Activated effector memory CD4-positive, alpha-beta T cell treated with Interleukin-2 at 50 U/mL for 16 hours (primary cell): ENCODE data around the gene TRPM2.

ENCODE experiments used
- DNase-seq: peaks from one replicate; pipeline ENCODE4 v3.0.0-alpha.2; 2020

TRPM2 gene

GRCh38 chr21:44471341-44471740, 117.9 kb downstream of the TRPM2 start:
- DNase-seq: no peak

GRCh38 chr21:44471996-44472395, 118.6 kb downstream of the TRPM2 start:
- no peak for DNase-seq

DNA sequence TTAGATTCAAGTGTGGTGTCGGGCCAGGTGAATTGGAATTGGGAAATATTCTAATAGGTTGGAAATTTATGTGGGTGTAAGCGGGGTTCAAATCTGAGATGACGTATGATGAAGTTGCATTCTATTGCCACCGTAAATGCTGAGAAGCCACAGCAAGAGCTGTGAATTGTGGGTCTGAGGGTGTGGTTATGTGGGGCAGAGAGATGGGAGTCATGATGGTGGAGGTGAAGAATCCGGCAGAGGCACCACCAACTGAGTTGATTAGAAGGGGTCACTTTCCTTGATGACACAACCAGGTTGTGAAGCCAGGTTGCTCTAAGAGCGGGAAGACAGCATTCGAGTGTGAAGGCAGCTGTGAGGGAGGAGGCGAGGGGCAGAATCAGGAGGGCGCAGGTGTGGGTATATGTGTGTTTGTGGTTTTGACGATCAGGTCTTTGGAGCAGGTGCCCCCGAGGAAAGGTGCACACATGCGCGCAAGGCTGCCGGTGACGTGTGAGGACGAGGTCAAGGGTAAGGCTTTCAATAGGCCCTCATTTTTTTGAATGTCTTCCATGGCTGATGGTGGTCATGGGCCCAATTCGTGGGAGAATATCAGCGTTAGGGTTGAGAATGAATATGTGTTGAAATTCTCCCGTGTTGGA, 120.6 kb downstream of the TRPM2 start:
- DNase-seq: no peak

DNA sequence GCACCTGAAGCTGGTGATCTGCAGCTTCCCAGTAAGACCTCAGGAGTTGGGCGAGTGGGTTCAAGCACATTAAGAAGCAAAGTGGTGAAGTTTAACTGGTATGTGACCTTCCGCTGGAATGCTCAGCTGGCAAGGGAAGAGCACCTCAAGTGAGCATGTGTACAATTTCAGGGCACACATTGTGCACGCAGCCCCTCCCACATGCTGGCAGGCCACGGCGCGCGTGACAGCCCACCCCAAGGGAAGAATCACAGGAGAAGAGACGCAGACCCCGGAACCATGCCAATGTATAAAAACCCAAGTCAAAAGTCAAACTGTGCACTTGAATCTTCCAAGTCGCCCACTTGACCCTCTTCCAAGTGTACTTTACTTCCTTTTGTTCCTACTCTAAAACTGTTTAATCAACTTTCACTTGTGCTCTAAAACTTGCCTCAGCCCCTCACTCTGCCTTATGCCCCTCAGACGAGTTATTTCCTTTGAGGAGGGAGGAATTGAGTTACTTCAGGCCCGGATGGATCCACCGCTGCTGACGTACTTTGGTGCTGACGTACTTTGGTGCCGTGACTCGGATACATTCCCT, 121.9 kb downstream of the TRPM2 start:
- no peak for DNase-seq

DNA sequence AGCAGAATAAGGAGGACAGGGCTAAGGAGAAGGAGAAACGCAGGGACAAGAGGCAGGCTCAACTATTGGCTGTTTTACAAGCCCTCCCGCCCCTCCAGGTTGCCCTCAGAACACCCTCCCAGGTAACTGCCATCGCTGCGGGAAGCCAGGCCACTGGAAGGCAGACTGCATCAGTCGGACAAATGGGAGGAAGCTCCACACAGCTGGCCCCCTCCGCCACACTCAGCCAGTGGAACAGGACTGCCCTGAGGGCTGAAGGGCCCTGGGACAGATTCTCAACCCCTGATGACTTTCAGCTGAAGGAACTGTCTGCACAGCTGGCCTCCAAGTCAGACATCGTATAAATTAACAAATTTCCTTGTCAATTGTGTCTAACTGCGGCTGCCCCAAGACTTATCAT, 123.7 kb downstream of the TRPM2 start:
- DNase-seq: no peak

DNA sequence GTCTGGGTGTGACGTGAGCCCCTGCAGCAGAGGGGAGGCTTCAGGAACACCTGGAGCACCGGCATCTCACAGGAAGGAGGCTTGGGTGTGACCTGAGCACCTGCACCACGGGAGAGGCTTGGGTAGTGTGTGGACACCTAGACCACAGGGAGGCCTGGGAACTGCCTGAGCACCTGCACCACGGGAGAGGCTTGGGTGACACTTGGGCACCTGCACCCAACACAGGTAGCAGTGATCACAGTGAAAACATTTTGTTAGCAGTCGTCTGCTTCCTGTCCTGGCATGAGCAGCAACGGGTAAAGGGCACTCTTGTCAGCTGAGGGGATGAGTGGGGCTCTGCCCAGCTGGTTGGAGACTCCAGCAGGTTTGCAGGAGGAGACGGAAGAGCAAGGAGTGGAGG, 124.3 kb downstream of the TRPM2 start:
- no peak for DNase-seq

DNA sequence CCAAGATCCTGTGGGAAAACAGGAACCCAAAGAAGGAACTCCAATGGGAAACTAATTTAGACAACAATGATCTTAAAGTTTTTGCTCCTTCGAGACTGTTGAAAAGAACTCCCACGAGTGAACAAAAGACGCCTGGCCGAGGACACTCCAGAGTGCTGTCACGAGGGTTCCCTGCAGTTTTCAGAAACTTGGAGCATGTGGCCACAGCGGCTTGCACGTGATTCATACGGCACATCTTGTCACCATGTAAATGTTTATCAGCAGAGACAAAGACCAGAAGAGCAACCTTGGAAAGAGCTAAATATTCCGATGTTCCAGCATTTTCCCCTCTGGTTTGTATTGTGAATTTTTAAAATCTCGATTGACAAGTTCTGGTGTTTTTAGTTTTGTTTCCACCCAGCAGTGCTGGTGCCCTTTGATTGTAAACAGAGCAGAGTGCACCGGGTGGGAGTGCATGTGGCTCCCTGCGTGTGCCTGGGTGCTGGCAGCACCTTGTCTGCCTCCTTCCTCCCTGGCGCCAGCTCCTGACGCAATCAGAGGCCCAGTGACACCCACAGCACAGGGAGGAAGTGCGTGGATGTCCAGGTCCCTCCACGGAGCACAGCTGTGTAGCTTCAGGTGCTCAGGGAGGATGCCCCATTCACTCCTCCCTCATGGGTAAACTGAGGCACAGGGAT, 124.8 kb downstream of the TRPM2 start:
- no peak for DNase-seq

DNA sequence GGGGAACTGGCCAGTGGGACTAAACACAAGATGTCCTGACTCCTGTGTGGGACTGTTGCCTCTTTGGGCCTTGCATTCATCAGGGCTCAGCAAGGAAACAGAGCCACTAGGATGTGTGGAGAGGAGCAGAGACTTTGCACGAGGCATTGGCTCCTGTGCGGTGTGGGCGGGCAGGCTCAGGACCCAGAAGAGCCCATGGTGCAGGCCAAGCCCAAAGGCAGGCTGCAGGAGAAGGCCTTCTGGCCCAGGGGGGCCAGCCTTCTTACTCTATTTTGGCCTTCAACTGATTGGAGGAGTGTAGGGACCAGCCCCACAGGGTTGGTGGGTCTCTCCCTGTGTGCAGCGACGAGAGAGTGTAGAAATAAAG, 125.4 kb downstream of the TRPM2 start:
- DNase-seq: no peak

DNA sequence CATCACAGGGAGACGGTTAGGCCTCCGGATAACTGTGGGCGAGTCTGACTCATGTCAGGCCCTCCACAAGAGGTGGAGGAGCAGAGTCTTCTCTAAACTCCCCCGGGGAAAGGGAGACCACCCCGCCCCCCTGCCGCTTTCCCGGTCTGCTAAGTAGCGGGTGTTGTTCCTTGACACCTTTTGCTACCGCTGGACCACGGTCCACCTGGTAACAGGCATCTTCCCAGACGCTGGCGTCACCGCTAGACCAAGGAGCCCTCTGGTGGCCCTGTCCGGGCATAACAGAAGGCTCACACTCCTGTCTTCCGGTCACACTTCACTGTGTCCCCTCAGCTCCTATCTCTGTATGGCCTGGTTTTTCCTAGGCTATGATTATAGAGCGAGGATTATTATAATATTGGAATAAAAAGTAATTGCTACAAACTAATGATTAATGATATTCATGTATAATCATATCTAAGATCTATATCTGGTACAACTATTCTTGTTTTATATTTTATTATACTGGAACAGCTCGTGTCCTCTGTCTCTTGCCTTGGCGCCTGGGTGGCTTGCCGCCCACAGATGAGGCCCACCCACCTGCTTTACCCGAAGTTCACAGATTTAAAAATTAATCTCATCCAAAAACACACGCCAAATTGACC, 126.3 kb downstream of the TRPM2 start:
- peak; percentile 36 for DNase-seq

GRCh38 chr21:44480200-44481053, 127.0 kb downstream of the TRPM2 start:
- DNase-seq: no peak

GRCh38 chr21:44482581-44483287, 129.3 kb downstream of the TRPM2 start:
- no peak for DNase-seq

DNA sequence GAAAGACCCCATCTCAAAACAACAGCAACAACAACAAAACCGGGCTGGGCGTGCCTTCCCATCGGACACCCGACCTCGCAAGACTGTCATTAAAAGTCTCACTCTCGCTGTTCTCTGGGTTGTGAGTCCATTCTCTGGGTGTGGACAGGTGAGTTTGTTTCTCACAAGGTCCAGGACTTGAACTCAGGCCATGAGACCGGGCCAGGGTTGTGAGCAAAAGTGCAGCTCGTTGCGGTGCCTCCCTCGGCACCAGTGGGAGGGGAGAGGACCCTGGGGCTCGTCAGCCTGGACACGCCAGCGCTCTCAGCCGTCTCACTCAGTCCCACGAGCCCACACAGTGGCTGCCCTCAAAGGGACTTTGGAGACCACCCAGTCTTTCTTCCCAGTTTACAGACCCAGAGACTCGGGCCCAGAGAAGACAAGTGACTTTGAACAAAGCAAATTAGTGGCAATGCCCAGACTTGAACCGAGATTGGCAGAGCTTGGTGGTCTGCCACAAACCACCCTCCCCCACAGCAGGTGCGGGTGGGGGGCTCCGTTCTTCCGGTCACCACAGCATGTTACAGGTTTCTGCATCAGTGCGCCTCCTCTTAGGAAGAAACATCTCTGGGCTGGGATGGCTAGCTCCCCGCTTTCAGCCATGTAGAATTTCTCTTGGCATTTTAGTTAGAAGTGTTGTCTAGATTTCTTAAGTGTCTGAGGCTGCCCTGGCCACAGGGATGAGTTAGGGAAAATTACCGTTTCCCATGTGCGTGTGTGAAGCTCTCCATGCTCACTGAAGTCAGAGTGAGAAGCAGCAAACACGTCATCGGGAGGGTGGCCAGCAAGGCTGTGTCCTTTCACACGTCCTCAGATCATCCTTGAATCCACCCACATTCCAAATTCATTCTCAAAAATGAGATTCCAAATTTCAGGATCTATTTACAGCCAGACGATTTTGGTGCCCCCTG, 130.1 kb downstream of the TRPM2 start:
- no peak for DNase-seq

- DNase-seq: no peak
These were observed 131.3 kb downstream of the TRPM2 start for GRCh38 chr21:44484498-44485253.

DNA sequence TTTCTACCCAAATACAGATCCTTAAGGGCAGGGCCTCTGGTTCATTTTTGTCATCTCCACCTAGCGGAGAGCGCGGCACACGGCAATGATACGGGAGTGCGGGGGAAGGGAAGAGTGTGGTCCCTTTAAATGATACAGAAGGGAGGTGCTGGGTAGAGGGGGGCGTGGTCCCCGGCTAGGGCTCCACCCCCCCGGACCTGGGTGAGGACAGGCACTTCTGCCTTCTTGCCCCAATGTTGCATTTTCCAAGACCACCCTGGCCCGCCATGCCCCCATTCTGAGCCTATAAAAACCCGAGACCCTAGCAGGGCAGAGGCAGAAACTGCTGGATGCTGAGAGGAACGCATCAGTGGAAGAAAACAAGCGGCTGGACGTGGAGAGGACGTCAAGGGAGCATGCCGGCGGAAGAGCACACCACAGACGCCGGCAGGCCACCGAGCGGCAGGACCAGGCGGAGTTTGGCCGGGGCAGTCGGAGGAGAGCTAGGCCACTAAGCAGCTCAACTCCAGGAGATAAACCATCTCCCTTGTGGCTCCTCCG, 131.9 kb downstream of the TRPM2 start:
- no peak for DNase-seq

GRCh38 chr21:44485796-44486195, 132.4 kb downstream of the TRPM2 start:
- no peak for DNase-seq

DNA sequence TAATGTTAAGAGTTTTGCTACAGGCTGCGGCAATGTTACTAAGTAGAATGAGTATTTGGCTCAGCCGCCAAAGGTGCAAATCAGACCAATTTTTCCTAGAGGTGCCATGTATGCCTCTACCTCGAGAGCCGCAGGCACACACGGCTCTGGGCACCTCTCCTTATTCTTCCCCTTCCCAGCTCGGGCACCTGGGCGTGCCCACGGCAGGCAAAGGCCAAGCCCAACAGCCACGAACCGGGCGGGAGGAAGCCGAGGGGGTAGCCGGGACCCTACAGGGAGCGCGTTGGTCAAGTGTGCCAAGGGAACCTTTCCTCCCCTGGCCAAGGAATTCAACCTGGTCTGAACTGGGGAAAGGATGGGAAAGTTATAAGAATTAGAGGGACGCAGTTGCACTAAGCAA, 132.9 kb downstream of the TRPM2 start:
- no peak for DNase-seq

DNA sequence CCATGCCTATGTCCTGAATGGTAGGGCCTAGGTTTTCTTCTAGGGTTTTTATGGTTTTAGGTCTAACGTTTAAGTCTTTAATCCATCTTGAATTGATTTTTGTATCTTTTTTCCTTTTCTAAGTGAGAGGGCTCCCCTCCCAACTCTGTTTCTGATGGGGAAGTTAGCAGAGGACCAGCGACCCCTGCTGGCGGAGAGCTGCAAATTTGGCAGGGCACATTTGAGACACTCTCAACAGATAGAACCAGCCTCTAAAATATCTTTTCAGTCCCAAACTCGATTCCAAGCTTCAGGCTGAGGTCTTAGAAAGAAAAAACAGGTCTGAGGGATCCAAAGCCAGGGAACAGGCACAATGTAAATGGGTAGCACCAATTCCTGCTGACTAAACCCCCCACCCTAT, 134.4 kb downstream of the TRPM2 start:
- DNase-seq: no peak

- DNase-seq: no peak
These were observed 136.5 kb downstream of the TRPM2 start for GRCh38 chr21:44489962-44490361.

GRCh38 chr21:44490405-44490804, 137.0 kb downstream of the TRPM2 start:
- no peak for DNase-seq

- DNase-seq: no peak
These were observed 137.4 kb downstream of the TRPM2 start for GRCh38 chr21:44490816-44491215.
